Peyer's patch (tissue), 4 donors: ENCODE data around the gene HSD11B2.

Experiments used
- POLR2A ChIP-seq, 2 donors: fragments of 450-650 bp; IDR thresholded peaks; one replicate each; pipeline ENCODE4 v1.5.1; 2017; ENCODE audit warnings: antibody characterized with exemption in 2 of 2, mild to moderate bottlenecking in 2 of 2, moderate library complexity in 2 of 2
- TF ChIP-seq, protein P1 (sequence below), 6 experiments: fragments of 450-650 bp in 4 of 6; fragments of 200-600 bp in 2 of 6; sonication (generic) in 1 of 6; IDR thresholded peaks; one replicate each; pipeline ENCODE4 v1.5.1; 2017 to 2019; ENCODE audit warnings: antibody characterized with exemption in 6 of 6, mild to moderate bottlenecking in 3 of 6, moderate library complexity in 1 of 6

DNA sequence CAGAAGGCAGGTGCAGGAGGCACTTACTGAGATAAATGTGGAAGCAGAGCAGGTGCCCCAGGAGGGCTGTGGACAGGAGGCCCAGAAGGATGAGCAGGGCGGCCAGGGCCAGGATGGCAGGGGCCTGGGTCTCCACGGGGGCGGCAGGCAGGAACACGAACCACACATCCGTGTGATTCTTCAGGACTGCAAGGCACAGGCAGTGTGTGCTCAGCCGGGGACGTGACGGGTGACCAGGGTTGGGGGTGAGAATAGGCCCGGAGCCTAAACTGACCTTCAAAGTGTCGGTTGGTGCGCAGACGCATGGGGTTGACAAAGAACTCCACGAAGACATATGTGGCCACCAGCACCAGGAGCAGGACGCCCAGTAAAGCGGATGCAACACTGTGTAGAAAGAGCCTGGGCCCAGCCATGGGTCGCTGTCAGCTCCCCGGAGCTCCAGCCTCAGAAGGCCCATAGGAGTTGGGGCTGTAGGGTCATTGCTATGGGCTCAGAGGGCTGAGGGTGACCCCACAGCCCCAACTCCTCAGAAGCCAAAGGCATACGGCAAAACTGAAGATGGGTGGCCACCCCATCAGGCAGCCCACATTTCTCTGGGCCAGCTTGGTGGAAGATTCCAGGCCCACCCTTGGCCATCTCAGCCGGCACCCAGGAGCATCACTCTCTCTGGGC, 32.2 kb upstream of the HSD11B2 start:
- no peak for TF ChIP-seq POLR2A (IDR thresholded peaks at IDR 0.05)
- TF ChIP-seq, protein P1, sequence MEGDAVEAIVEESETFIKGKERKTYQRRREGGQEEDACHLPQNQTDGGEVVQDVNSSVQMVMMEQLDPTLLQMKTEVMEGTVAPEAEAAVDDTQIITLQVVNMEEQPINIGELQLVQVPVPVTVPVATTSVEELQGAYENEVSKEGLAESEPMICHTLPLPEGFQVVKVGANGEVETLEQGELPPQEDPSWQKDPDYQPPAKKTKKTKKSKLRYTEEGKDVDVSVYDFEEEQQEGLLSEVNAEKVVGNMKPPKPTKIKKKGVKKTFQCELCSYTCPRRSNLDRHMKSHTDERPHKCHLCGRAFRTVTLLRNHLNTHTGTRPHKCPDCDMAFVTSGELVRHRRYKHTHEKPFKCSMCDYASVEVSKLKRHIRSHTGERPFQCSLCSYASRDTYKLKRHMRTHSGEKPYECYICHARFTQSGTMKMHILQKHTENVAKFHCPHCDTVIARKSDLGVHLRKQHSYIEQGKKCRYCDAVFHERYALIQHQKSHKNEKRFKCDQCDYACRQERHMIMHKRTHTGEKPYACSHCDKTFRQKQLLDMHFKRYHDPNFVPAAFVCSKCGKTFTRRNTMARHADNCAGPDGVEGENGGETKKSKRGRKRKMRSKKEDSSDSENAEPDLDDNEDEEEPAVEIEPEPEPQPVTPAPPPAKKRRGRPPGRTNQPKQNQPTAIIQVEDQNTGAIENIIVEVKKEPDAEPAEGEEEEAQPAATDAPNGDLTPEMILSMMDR (IDR thresholded peaks at IDR 0.05): no peak
